Activated CD8-positive, alpha-beta memory T cell treated with anti-CD3 and anti-CD28 coated beads, Interleukin-2, amount 50 U/mL, for 1 hour (primary cell): ENCODE results near the gene POU4F2.
"Not testable (repeated sequence)": the region's sequence is repeated elsewhere in the genome, so short reads cannot be mapped to it uniquely, and the experiment has no call there.

Experiments
- DNase-seq: peaks from one replicate; pipeline ENCODE4 v3.0.0-alpha.2; 2020; ENCODE audit errors: extremely low read depth

Gene POU4F2

DNA sequence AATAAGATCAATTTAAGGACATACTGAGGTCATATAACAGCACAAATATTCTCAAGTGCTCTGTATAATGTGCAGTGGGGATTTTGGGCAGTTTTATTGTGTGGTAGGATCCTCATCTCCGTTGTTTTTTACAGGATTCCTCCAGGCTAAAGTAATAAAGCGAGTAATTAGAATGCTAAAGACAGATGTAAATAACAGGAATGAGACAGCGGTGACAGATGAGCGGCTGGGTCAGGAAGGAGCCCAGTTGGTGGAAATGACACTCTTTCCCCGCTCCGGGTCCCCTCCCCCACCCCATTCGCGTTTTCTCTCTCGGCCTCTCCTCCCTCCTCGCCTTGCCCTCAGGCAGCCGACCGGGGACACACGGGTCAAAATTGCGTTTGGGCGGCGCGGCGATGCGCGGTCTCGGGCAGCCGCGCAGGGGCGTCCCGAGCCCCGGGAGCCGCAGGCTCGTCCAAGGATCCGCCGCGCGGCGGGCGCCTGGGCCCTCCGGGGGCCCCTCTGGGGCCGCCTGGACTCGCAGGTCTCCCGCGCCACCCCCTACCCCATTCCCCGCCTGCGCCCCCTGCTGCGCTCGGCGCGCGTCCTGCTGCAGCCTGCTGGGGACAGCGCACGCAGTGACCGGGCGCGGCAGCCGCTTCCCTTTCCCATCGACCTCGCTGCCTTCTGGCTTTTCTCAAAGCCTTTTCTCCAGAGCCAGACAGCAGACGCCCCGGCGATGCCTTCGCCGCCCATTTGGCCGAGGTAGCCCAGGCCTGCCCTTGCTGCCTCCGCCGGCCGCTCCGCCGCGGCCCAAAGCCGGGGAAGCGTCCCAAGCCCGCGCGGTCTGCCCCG, 16.2 kb downstream of the POU4F2 start:
- no peak for DNase-seq

GRCh38 chr4:146655521-146655856, 16.8 kb downstream of the POU4F2 start:
- no peak for DNase-seq

DNA sequence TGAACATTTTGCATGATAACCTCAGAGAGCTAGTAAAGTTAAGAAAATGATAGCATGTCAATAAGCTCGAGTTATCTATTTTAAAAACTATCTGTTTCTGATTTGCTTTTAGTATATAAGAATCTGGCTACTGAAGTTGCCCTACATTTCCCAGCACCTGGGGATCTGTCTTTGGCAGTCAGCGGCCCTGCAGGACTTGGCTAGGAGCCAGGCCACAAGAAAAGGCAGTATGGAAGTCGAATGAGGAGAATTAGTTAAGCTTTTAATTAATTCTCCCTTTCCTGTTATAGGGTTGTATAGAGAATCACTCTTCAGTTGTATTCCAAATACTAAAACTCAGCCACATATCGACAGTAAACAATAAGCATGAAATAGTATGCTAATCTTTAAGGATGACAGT, 22.7 kb downstream of the POU4F2 start:
- DNase-seq: no peak

DNA sequence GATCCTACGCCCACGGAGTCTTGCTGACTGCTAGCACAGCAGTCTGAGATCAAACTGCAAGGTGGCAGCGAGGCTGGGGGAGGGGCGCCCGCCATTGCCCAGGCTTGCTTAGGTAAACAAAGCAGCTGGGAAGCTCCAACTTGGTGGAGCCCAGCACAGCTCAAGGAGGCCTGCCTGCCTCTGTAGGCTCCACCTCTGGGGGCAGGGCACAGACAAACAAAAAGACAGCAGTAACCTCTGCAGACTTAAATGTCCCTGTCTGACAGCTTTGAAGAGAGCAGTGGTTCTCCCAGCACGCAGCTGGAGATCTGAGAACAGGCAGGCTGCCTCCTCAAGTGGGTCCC, 25.2 kb downstream of the POU4F2 start:
- not testable (repeated sequence) for DNase-seq

DNA sequence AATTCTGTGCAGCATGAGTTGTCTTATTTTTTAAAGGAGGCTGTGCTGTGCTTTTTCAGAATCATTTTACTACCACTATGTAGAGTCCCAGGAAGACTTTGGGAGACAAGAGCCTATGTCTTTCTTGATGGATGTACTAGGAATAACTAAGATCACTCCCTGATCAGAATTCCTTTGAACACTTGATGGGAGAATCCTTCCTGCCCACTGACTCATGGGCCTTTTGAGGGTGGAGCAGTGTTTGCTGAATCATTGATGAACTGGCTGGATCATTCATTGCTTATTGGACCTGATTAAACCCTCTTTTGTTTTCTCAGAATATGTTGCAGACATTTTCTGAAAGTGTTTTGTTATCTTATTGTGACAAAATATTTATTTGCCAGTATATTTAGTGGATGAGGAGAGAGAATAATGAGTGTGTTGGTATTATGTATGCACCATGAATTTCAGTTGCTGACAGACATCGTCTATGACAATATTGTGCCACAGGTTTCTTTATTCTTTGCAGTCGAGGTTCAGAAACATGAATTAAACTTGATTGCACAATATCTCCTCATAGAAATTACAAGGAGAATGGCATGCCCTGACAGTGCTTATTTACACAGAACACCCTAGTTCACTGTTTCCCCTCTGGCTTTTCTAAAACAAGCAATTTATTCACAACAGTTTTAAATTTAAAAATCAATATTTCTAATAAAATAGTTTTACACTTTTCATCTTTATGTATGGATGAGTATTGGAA, 36.3 kb downstream of the POU4F2 start:
- DNase-seq: no peak
